ENCODE data around the gene RGS11.
A peak's percentile ranks its signal among the peaks of the same experiment; 100 is the strongest.

RGS11 gene

GRCh38 chr16:275786-276232 lies at the start of gene RGS11:
Gene RGS11, minus strand, starts transcription at chr16:275944. Its CDS starts 33 bp downstream, at chr16:275911.
- no peak for DNase-seq (ENCODE audit: low read depth in 2 of 2)

DNA sequence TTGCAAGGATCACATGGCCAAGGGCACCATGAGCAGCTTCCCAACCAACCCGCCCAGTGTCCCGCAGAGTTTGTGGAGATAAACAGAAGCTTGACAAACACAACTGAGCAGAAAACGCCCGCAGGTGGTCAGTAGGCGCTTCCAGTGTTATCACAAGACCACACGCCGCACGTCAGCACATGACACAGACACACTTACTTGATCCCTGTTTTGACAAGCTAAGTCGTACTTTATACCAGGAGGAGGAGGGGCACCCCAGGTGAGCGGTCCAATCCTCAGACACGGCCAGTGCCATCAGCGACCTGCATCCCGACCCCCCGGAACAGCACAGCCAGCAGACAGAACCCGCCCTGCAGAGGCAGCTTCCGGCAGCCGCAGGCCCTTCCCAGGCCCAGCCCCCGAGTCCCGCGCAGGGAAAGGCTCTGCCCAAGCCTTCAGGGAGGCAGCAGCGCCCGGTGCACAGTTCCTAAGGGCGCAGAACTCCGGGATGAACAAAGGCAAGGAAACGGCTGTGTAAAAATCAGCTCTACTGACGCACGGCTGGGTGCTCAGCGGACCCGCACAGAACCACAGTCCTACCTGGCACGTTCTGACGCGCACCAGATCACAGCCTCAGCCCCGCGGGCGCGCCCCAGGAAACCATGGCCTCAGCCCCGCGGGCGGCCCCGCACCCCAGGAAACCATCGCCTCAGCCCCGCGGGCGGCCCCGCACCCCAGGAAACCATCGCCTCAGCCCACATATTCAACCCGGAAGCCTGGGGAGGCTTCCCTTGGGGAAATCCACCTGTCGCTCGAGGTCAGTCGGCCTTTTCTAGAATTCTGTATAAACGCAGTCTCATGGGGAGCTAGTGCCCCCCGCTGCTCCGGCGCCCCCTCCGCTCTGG lies 48.9 kb upstream of the RGS11 start:
- DNase-seq (ENCODE audit: low read depth in 2 of 2), result peak; percentile 30 to 33

GRCh38 chr16:324201-324450 lies 48.4 kb upstream of the RGS11 start:
- no peak for DNase-seq (ENCODE audit: low read depth in 2 of 2)

DNA sequence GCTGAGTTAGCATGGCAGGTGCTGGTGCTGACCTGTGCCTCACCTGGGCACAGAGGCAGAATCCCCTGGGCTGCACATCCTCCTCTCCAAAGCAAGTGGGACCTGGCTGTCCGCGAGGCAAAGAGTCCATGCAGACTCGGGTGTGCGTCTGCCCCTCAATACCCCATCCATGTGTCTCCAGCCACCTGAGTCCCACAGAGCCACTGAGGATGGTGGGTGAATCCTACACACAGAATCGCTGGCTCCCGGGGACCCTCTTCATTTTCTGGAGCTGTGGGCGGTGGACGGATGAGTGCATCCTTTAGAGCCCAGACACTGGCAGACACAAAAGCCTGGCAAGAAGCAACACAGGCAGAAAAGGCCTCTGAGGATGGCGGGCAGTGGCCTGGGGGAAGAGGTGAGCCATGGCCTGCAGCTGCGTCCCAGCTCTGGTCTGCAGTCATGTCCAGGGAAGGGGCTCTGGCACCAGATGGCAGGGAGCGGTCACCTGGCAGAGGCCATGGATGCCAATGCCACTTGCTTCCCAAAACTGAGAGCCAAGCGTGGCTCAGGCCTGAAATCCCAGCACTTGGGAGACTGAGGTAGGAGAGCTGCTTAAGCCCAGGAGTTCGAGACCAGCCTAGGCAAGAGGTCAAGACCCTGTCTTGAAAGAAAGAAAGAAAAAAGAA lies 46.9 kb upstream of the RGS11 start:
- no peak for DNase-seq (ENCODE audit: low read depth in 2 of 2)

DNA sequence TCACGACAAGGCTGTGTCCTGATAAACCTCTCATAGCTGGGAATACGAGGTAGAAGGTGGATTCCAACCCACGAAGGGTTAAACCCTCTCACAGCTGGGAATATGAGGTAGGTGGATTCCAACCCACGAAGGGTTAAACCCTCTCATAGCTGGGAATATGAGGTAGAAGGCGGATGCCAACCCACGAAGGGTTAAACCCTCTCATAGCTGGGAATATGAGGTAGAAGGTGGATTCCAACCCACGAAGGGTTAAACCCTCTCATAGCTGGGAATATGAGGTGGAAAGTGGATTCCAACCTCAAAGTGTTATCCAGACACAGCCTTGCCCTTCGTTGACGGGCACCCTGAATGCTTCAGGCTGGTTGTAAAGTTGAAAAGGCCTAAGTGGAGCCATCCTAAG lies 45.8 kb upstream of the RGS11 start:
- DNase-seq (ENCODE audit: low read depth in 2 of 2), result no peak

GRCh38 chr16:320206-320605 lies 44.5 kb upstream of the RGS11 start:
- DNase-seq (ENCODE audit: low read depth in 2 of 2), result no peak

DNA sequence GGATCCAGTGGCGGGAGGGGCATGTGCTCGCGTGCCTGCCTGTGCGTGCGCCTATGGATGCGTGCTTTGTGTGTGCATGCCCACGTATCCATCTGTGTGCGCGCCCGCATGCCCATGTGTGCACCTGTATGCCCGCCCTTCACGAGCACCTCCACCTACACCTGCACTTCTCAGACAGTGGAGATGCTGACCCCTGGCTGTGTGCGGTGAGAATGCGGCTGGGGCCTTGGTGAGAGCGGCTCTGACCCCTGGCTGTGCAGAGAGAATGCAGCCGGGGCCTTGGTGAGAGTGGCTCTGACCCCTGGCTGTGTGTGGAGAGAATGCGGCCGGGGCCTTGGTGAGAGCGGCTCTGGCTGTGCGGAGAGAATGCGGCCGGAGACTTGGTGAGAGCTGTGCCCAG lies 42.9 kb upstream of the RGS11 start:
- no peak for DNase-seq (ENCODE audit: low read depth in 2 of 2)

DNA sequence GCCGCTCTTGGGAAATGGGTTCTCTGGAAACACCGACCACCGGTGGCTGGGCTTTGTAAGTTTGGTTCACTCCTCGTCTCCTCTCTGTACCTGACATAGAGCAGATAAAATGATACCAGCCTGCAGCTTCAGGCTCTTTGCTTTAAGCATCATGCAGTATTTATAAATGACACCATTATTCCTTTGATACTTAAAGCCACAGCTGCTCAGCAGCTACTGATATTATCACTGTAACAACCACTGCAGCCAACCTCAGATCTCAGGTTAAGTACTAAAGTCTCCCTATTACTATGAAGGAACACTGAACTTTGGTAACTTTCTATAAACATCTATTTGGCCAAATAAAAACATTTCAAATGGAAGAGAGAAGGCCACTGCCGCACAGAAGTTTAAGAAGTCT lies 41.8 kb upstream of the RGS11 start:
- DNase-seq (ENCODE audit: low read depth in 2 of 2), result no peak

DNA sequence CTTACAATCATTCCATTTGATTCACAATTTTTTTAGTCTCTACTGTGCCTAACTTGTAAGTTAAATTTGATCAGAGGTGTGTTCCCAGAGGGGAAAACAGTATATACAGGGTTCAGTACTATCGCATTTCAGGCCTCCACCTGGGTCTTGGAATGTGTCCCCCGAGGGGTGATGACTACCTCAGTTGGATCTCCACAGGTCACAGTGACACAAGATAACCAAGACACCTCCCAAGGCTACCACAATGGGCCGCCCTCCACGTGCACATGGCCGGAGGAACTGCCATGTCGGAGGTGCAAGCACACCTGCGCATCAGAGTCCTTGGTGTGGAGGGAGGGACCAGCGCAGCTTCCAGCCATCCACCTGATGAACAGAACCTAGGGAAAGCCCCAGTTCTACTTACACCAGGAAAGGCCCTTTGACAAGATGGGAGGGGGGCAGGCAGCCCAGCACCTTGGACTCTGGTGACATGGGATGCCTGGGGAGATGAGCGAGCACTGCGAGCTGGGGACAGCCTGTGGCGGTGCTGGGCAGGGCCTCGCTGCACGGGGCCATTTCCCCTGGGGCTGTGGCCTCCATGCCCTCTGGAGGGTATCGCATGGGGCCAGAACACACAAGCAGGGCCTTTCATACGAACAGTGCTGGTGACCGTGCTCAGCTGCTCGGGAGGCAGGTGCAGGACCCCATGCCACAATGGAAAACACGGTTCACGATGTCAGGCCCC lies 41.2 kb upstream of the RGS11 start:
- DNase-seq (ENCODE audit: low read depth in 2 of 2), result no peak

DNA sequence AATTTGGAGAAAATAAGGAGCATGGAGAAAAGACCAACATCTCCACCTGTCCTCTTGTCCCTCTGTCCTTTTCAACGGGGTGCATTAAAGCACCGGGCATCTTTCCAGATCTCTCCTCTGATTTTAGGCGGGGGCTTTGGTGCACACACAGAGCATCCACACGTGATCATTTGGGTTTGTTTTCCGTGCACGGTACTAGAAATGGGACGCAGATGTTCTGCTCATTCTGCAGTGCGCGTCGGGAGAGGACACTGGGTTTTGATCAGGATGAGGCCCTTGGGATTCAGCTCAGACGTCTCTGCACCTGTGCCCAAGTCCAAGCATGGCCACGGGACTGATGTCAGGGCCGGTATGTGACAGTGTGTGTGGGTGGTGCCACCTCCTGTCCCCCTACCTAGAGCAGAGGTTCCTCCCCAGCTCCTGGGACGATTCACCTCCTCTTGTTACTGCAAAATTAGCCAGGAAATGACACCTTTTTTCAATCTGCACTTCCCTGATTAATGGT lies 39.1 kb upstream of the RGS11 start:
- DNase-seq (ENCODE audit: low read depth in 2 of 2), result no peak

GRCh38 chr16:314351-314750 lies 38.6 kb upstream of the RGS11 start:
- no peak for DNase-seq (ENCODE audit: low read depth in 2 of 2)

GRCh38 chr16:311725-312124 lies 36.0 kb upstream of the RGS11 start:
- DNase-seq (ENCODE audit: low read depth in 2 of 2), result no peak

GRCh38 chr16:309476-309875 lies 33.7 kb upstream of the RGS11 start:
- DNase-seq (ENCODE audit: low read depth in 2 of 2), result no peak

GRCh38 chr16:307691-308312 lies 32.1 kb upstream of the RGS11 start:
- no peak for DNase-seq (ENCODE audit: low read depth in 2 of 2)

- DNase-seq (ENCODE audit: low read depth in 2 of 2), result no peak
Measured at GRCh38 chr16:306911-307370, 31.2 kb upstream of the RGS11 start.

- no peak for DNase-seq (ENCODE audit: low read depth in 2 of 2)
Measured at GRCh38 chr16:305916-306626, 30.3 kb upstream of the RGS11 start.

DNA sequence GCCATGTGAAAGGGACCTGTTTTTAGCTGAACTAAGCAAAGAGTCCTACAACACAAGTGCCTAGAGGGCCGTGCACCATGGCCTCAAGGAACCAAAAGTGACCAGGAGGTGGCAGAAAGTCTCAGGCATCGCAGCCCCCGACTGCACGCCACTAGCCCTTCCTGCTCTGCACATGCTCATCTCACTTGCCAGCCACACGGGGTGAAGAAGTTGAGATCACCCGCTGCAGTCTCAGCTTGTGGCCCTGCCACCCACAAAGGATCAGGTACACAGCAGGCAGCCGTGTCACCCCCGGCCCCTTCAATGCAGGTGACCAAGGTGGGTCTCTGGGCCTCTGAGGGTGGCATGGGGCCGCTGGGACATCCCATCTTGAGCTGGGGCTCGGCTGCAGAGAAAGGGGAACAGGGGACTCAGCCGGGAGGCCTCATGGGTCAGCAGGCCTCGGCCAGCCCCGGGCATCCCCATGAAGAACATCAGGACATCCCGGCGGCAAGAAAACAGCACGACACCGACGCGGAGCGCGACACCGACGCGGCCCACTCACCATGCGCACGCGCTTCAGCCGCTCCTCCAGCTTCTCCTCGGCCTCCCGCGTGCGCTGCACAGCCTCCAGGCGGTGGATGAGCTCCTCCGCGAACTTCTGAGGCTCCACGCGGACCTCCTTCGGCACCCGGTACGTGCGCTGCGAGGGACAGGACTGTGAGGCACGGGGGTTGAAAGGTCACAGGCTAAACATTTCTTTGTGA lies 28.2 kb upstream of the RGS11 start:
- no peak for DNase-seq (ENCODE audit: low read depth in 2 of 2)

DNA sequence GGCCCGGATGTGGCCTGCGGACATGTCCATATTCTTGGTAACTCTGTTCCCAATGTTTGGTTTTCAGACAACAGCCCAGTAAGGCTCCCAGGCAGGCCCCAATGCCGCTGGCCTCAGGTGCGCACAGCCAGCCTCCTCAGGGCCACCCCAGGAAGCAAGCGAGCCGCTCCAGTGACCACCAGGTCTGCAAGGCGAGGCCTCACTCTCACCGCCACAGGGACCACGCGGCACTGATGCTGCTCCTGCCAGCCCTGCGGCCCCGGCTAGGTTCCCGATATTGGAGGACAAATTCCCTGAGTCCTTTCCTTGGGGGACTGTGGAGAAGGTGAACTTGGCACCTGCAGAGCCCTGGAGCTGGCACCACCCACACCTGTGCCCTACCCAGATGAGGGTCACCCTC lies 26.2 kb upstream of the RGS11 start:
- DNase-seq (ENCODE audit: low read depth in 2 of 2), result no peak

DNA sequence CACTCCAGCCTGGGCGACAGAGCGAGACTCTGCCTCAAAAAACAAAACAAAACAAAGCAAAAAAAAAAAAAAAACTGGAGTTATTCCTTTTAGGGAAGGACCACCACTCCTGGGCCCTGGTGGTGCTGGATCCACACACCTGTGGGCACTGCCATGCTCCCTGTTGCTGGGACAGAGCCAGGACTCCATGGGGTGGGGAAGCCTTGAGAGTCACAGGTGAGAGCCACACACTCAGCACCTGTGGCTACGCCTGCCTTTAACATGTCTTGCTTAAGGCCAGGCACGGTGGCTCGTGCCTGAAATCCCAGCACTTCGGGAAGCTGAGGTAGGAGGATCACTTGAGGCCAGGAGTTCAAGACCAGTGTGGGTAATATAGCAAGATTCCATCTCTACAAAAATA lies 25.5 kb upstream of the RGS11 start:
- no peak for DNase-seq (ENCODE audit: low read depth in 2 of 2)

GRCh38 chr16:297832-298231 lies 22.1 kb upstream of the RGS11 start:
- DNase-seq (ENCODE audit: low read depth in 2 of 2), result no peak

Data from stimulated activated CD8-positive, alpha-beta memory T cell treated with anti-CD3 and anti-CD28 coated beads, Interleukin-2, amount 100 ng/mL, for 1 hour (primary cell).